SH-SY5Y (cell line): Measurements from ENCODE around the gene SPACA4.

ENCODE experiments used
- GATA2 ChIP-seq: IDR thresholded peaks from 2 replicates; pipeline ENCODE4 v1.6.1; 2011; ENCODE audit warnings: mild to moderate bottlenecking, low read depth, low read length
- GATA3 ChIP-seq: IDR thresholded peaks from 2 replicates; pipeline ENCODE4 v1.6.1; 2011; ENCODE audit warnings: low read depth, mild to moderate bottlenecking, low read length, moderate library complexity

- TF ChIP-seq GATA3 (no peak), GATA2 (no peak)
These were observed 815 bp downstream of the SPACA4 start for GRCh38 chr19:48607359-48607755.
